A673 (cell line): ENCODE data around the gene TMEM170B. TPM values are rescaled to one million over a fixed set of nuclear protein-coding genes. Genes with fewer than 3 reads are reported as not detected.

Experiments used
- BruUV-seq: library from RNA; stranded (reverse); fragments of 400-500 nt; replicated peaks from 2 replicates; lab custom pipeline; 2021; lab: Mats Ljungman, UMichigan
- CTCF ChIA-PET: fragments of 300-600 bp; sonication (Branson Sonifier 250); formaldehyde crosslinking; loops from one replicate; lab custom pipeline; 2022; ENCODE audit warnings: antibody characterized with exemption; lab: Charles Lee
- POLR2A ChIA-PET: fragments of 300-600 bp; sonication (Branson Sonifier 250); formaldehyde crosslinking; loops from one replicate; lab custom pipeline; 2022; ENCODE audit warnings: antibody characterized with exemption; ENCODE audit not compliant: low non-redundant PET; lab: Charles Lee
- DNase-seq: peaks from one replicate; pipeline ENCODE4 v3.0.0-alpha.2; 2015; ENCODE audit warnings: low spot score
- H3K27ac ChIP-seq: fragments of 200-600 bp; sonication (generic); 2 replicates; pipeline ENCODE4 v1.5.1; 2016; ENCODE audit warnings: mixed run types, low read depth, mild to moderate bottlenecking, mixed read lengths, antibody characterized with exemption, low read length; ENCODE audit not compliant: poor library complexity, severe bottlenecking
- H3K27me3 ChIP-seq: fragments of 200-600 bp; sonication (generic); replicated peaks from 2 replicates; pipeline ENCODE4 v1.6.1; 2017; ENCODE audit warnings: mixed run types, low read depth, mild to moderate bottlenecking, mixed read lengths, antibody characterized with exemption, low read length; ENCODE audit not compliant: insufficient read depth, poor library complexity
- H3K36me3 ChIP-seq: fragments of 200-600 bp; sonication (generic); 2 replicates; pipeline ENCODE4 v1.6.1; 2016; ENCODE audit warnings: mixed run types, mild to moderate bottlenecking, mixed read lengths, antibody characterized with exemption, low read length; ENCODE audit not compliant: insufficient read depth, poor library complexity, severe bottlenecking
- H3K4me1 ChIP-seq: fragments of 200-600 bp; sonication (generic); 2 replicates; pipeline ENCODE4 v1.6.1; 2017; ENCODE audit warnings: mixed run types, mild to moderate bottlenecking, mixed read lengths, antibody characterized with exemption, low read length; ENCODE audit not compliant: insufficient read depth, poor library complexity, severe bottlenecking
- H3K4me3 ChIP-seq: fragments of 200-600 bp; sonication (generic); 2 replicates; pipeline ENCODE4 v1.5.1; 2016; ENCODE audit warnings: low read depth, mixed run types, mild to moderate bottlenecking, mixed read lengths, low read length; ENCODE audit not compliant: poor library complexity, severe bottlenecking
- H3K9me3 ChIP-seq: fragments of 200-600 bp; sonication (generic); 2 replicates; pipeline ENCODE4 v1.6.1; 2016; ENCODE audit warnings: mixed run types, low read depth, mild to moderate bottlenecking, mixed read lengths, antibody characterized with exemption, low read length; ENCODE audit not compliant: poor library complexity, severe bottlenecking
- CTCF ChIP-seq: fragments of 300-800, 200-600 bp; sonication (generic); conservative IDR thresholded peaks from 2 replicates; pipeline ENCODE4 v1.5.1; 2017; ENCODE audit warnings: low read depth, mild to moderate bottlenecking, antibody characterized with exemption, low read length, moderate library complexity, mixed read lengths
- EZH2 ChIP-seq: fragments of 200-600 bp; sonication (generic); IDR thresholded peaks from 2 replicates; pipeline ENCODE4 v1.6.1; 2017; ENCODE audit warnings: borderline replicate concordance, low read depth, mild to moderate bottlenecking, mixed read lengths, antibody characterized with exemption, low read length; ENCODE audit not compliant: poor library complexity, severe bottlenecking
- intact Hi-C: fragments of 100-400 bp; cut with micrococcal nuclease; formaldehyde crosslinking; loops from one replicate; pipeline ENCODE4 v1.10.0; 2022; ENCODE audit not compliant: unreplicated experiment
- total RNA-seq: library from RNA; stranded (reverse); gene quantifications from 2 replicates; pipeline ENCODE4 v1.2.3, GENCODE V29; 2021

Gene TMEM170B
- total RNA-seq, 1 experiment from 2014 or later, result 9.5 TPM

DNA sequence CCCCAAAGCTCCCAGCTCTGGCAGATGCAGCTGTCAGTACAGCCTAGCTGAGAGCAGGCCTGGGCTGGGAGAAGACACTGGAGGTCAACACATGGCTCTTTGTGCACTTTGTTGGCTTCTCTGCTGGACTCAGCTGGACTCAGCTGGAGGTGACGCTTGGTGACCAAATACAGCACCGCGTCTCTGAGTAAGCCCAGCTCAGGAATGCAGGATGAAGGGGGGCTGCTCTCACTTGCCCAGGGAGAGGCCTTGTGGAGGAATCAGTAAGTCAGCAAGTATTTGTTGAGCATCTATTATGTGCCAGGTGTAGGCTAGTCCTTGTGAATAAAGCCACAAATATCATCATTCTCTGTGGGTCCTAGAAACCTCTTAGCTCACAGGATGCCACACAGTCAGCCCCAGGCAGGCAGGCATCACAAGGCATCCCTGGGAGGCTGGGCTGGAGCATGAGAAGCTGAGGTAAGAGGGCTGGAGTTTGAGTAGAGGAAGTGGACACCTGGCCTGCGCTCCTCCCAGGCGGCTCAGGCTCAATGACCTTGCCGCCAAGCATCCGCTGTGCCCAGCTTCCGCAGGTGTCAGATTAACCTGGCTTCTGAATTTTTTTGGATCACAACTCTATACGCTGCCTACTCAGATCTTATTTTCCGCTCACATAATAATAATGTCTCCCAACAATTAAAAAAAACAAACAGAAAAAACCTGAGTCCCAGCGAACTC lies 95.4 kb downstream of the TMEM170B start:
- no peak for DNase-seq
- ChIA-PET POLR2A (no interaction called here), CTCF (no interaction called here)
- intact Hi-C loops, result no loop called here
- Histone ChIP-seq H3K27ac (no peak overlapping the region), H3K27me3 (no peaks in the 10 kb centered on the region), H3K9me3 (no peaks in the 10 kb centered on the region), H3K4me1 (no peaks in the 10 kb centered on the region), H3K4me3 (no peak overlapping the region), H3K36me3 (no peaks in the 10 kb centered on the region)
- BruUV-seq, result no TSS peak
- no peak for TF ChIP-seq EZH2
- no peak for TF ChIP-seq CTCF

Other genes with a start within 250 kb of the TMEM170B start
- gene ADTRP, start 241.1 kb downstream of the TMEM170B start, total RNA-seq, result not detected in 2 replicates